Transverse colon (tissue), 4 donors: ENCODE measurements around the gene ZER1.

Experiments used
- EP300 ChIP-seq: sonication (generic); formaldehyde crosslinking; IDR thresholded peaks from one replicate; pipeline ENCODE4 v1.6.1; 2017; ENCODE audit warnings: antibody characterized with exemption, low read depth
- POLR2A ChIP-seq: fragments of 450-650 bp; IDR thresholded peaks from one replicate; pipeline ENCODE4 v1.6.1; 2016; ENCODE audit warnings: antibody characterized with exemption, mild to moderate bottlenecking, moderate library complexity
- POLR2AphosphoS5 ChIP-seq, 3 donors: sonication (generic); formaldehyde crosslinking; IDR thresholded peaks; one replicate each; pipeline ENCODE4 v1.6.1; 2016; ENCODE audit warnings: antibody characterized with exemption in 3 of 3
- TF ChIP-seq, protein P1 (sequence below), 5 experiments: fragments of 200-600 bp in 3 of 5; fragments of 450-650 bp in 2 of 5; sonication (generic) in 3 of 5; IDR thresholded peaks; 1 replicate in 2 of 5; 2 replicates in 3 of 5; pipeline ENCODE4 v1.5.1; 2016 to 2017; ENCODE audit warnings: antibody characterized with exemption in 5 of 5, inconsistent platforms in 3 of 5, mild to moderate bottlenecking in 2 of 5, moderate library complexity in 1 of 5

DNA sequence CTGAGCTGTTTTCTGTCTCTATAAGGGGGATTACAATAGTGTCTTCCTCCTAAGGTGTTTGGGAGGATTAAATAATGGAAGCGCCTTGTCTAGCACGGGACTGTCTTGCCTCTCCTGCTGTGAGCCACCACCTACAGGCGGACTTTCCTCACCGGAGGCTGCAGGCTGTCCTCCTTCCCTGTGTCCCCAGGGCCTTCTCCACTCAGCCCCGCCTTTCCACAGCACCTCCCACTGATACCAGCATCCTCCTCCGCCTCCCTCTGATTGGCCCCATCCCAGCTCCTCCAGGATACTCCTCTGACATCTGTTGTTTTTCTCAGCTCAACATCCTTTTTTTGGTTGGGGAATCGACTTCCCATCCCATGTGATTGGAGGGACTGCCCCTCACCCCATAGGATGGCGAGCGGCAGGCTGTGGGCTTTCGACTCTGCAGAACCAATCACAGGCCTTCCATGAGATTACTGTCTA is 46.9 kb downstream of the ZER1 start:
- TF ChIP-seq POLR2AphosphoS5 (IDR thresholded peaks at IDR 0.05) (peak in 1 of 3 donors; percentile 13), POLR2A (peak; percentile 49), EP300 (no peak)
- TF ChIP-seq, protein P1, sequence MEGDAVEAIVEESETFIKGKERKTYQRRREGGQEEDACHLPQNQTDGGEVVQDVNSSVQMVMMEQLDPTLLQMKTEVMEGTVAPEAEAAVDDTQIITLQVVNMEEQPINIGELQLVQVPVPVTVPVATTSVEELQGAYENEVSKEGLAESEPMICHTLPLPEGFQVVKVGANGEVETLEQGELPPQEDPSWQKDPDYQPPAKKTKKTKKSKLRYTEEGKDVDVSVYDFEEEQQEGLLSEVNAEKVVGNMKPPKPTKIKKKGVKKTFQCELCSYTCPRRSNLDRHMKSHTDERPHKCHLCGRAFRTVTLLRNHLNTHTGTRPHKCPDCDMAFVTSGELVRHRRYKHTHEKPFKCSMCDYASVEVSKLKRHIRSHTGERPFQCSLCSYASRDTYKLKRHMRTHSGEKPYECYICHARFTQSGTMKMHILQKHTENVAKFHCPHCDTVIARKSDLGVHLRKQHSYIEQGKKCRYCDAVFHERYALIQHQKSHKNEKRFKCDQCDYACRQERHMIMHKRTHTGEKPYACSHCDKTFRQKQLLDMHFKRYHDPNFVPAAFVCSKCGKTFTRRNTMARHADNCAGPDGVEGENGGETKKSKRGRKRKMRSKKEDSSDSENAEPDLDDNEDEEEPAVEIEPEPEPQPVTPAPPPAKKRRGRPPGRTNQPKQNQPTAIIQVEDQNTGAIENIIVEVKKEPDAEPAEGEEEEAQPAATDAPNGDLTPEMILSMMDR (IDR thresholded peaks at IDR 0.05): peak in 2 of 5 experiments; percentile 36 to 49
